GM21423 (cell line): ENCODE data around the gene USP48.
"Not testable (repeated sequence)": the region's sequence is repeated elsewhere in the genome, so short reads cannot be mapped to it uniquely, and the experiment has no call there.

Source experiments
- ATAC-seq: cut with Tn5 transposase; IDR thresholded peaks from one replicate; pipeline ENCODE4 v1.9.1; 2021; ENCODE audit warnings: mild to moderate bottlenecking, moderate library complexity; ENCODE audit not compliant: unreplicated experiment

Gene USP48

DNA sequence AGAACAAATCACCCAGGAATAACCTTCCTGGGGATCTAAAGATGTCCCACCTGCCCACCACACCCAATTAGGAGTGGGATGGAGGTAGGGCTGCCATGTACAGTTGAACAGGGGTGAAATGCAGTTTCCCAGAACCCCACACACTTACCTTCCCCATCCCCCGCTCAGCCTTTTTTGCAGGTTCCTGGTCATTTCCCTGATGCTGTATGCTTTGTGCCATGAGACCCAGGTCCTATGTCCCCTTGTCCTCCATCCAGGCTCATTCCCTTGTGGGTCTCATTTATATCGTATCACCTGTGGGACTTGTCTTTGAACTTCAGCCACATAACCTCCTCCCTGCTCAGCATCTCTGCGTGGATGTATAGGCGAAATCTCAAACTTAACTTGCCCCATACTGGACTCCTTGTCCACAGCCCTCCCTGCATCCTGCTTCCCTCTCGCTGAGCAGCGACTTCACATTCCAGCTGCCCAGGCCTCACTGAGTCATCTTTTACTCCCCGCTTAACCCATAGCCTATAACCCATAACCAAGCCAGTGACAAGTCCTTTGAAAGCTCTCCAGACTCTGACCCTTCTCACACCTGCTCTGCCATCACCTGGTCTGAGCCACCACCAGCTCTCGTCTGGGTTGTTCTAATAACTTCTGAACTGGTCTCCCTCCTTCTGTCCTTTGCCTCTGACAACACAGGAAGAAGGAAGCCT lies 33.8 kb upstream of the USP48 start:
- ATAC-seq: no peak

DNA sequence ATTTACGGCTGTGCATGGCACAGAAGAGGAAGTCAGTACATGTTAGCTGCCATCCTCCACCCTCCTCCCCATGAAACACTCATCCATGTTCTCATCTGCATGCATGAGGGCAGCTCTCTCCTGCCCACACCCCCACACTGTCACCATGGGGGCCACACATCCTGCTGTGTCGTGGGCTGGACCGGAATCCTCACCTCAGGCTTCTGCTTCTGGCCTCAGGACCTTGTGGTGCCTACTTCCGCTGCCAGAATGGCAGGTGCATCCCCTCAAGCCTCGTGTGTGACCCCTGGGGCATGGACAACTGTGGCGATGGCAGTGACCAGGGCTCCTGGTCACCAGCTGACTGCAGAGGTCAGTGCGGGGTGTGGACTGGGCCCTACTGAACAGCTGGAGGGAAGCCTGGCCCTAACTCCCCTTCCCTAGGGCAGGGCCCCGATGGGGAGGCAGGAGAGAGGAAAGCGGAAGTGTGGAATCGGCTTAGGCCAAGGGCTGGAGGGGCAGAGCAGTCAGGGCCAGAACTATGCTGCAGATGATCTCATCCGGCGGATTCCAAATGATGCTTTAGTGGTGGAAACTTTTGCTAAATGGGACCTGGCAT lies 32.9 kb upstream of the USP48 start:
- ATAC-seq: no peak

DNA sequence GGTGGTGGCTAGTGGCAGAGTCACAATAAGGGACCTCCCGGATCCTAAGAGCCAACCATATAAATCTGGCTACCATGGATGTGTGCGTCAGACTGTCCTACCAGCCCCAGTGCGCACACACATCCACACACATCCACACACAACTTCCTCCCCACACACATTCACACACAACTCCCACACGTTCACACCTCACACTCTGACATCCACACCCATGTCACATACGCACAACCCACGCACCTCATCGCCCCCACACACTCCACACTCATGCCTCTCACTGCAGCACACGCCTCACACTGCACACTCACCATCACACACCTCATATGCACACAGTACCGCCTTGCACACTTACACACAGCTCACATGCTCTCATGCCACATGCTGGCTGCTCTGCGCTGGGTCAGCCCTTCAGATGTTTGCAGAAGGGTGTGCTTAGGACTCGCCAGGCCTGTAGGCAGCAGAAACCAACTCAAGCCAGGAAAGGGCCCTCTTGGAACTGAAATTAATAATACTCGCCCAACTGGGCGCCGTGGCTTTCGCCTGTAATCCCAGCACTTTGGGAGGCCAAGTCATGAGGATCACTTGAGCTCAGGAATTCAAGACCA lies 32.1 kb upstream of the USP48 start:
- no peak for ATAC-seq

DNA sequence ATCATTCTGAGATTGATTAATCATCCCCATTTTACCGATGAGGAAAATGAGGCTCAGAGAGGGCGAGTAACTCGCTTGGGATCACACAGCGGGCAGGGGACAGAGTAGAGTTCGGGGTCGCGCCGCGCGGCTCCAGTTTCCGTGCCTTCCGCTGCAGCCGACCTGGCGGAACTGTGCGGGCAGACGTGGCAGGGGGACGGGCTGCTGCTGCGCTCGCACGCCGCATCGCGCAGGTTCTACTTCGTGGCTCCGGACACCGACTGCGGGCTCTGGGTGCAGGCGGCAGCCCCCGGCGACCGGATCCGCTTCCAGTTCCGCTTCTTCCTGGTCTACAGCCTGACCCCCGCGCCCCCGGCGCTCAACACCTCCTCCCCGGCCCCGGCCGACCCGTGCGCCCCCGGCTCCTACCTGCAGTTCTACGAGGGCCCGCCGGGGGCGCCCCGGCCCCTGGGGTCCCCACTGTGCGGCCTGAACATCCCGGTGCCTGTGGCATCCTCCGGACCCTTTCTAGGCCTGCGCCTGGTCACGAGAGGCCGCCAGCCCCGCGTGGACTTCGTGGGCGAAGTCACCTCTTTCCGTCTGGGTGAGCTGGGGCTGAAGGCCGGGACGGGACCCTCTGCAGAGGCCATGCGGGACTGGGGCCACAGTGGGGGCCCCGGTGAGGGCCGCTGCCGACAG lies 31.4 kb upstream of the USP48 start:
- peak; percentile 59 for ATAC-seq

DNA sequence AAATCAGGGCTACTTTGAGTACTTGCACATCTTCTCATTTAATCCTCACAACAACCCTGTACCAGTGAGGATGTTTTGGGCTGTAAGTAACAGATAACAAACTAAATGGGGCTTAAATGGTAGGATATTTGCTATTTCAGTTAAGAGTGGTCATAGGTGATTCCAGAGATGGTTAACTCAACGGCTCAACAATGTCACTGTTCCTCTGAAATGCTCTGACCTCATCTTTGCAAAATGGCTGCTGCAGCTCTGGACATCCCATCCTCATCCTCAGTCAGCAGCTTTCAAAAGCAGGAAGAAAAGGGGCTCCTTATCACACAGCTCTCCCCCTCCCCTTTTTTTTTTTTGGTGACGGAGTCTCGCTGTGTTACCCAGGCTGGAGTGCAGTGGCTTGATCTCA lies 30.6 kb upstream of the USP48 start:
- ATAC-seq: no peak

DNA sequence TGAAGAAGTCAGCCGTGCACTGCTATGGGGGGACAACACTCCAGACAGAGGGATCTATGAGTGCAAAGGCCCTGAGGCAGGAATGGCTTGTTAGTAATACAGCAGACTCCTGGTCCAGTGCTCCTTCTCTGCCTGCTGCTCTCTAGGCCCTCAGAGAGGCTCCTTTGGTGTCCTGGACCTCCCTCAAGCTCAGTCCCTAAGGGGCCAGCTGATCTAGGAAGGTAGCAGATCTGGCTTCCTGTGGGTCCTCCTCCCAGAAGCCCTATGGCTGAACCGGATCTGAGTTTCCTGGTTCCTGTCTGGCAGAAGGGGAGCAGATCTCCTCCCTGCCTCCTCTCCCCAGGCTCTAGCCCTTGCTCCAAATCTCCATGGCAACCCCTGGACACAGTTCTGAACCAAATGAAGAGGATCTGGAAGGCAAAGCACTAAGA lies 28.9 kb upstream of the USP48 start, which contains the start of gene LDLRAD2:
Gene LDLRAD2, plus strand, starts transcription at position 391 of the 431 bp plus-strand sequence. CDS start 187 bp downstream, outside the sequence.
- ATAC-seq: no peak

DNA sequence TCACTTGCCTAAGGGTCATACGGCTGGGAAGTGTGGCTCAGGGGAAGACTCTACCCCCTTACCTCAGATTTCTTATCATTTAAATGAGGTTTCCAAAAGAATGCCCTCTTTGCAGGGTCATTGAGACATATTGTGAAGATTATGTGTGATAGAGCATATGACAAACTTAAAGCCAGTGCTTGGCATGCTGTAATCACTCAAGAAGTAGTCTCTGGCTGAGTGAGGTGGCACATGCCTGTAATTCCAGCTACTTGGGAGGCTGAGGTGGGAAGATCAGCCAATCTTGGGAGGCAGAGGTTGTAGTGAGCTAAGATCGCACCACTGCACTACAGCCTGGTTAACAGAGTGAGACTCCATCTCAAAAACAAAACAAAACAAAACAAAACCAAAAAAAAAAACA lies 21.6 kb upstream of the USP48 start:
- ATAC-seq: no peak

DNA sequence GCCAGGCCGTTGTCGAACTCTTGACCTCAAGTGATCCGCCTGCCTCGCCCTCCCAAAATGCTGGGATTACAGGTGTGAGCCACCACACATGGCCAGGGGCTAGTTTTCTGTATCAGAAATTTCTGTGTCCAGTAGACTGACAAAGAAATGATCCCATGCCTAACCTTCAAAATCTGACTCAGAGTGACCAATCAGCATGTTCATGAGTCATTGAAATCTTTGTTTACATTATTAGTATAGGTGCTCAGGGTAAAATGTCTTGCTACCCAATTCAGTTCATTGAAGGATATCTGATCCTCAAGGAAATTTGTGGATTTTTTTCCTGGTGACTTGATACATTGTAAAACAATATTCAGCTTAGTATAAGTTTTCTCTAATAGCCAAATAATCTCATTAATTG lies 18.2 kb upstream of the USP48 start:
- ATAC-seq: no peak

DNA sequence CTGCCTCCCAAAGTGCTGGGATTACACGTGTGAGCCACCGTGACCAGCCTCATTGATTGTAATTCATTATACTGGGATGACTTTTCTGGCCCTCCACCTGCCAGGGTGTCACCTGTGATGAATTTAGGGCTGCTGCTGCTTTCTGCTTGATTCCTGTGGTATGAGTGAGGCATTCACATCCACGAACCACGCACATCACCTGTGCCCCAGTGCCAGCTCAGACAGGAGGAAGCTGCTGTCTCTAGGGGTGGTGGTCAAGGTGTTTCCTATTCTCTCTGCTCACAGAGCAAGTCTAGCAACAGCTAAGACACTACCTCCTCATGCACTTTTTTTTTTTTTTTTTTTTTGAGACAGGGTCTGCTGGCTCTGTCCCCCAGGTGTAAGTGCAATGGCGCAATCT lies 16.8 kb upstream of the USP48 start:
- ATAC-seq: no peak

DNA sequence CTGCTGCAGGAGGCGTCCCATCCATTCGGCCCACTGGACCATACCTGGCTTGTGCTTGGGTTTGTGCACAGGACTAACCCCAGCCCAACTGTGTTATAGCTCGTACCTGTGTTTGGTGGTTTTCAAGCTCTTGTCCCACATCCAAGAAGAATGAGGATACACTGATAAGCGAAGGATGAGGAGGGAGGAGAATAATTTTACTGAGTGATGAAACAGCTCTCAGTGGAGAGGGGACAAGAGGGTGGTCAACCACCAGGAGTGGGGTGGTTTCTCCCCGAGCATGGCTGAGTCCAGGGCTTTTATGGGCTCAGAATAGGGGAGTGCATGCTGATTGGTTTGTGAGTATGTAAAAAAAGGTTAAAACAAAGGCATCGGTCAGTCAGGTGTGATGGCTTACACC lies 12.1 kb upstream of the USP48 start:
- ATAC-seq: no peak

DNA sequence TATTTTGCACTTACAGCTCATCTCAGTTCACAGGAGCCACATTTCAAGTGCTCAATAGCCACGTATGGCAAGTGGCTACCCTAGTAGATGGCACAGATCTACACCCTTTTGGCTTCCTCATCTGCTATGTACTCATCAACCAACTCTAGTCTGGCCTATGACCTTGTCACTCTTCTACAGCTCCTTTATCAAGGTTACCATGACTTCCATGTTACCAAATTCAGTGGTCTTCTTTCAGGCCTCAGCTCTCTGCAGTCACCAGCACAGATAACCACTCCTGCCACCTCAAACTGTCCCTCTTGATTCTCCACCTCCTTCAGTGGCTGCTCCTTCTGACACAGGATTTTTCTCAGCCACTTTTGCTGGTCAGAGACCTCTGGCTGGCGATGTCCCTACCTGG lies 11.7 kb upstream of the USP48 start:
- no peak for ATAC-seq

DNA sequence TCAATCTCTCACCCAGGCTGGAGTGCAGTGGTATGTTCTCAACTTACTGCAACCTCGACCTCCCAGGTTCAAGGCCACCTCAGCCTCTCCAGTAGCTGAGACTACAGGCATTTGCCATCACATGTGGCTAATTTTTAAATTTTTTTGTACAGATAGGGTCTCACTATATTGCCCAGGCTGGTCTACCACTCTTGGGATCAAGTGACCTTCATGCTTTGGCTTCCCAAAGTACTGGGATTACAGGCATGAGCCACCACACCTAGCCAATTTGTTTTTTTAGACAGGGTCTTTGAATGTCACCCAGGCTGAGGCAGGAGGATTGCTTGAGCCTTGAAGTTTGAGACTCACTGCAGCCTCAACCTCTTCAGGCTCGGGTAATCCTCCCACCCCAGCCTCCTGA lies 10.2 kb upstream of the USP48 start:
- no peak for ATAC-seq

DNA sequence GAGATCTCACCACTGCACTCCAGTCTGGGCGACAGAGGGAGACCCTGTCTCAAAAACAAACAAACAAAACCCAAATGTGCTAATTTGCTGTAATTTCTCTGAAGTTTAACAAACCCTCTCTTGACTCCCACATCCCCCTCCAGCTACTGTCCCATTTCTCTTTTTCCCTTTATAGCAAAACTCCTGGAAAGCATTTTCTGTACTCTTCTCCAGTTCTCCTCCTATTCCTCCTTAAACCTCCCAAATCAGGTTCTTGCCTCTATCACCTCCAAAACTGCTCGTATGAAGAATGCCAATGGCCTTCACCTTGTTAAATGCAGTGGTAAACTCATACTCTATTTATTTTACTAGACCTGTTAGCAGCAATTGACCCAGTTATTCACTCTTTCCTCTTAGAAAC lies 3.7 kb upstream of the USP48 start:
- ATAC-seq: no peak

DNA sequence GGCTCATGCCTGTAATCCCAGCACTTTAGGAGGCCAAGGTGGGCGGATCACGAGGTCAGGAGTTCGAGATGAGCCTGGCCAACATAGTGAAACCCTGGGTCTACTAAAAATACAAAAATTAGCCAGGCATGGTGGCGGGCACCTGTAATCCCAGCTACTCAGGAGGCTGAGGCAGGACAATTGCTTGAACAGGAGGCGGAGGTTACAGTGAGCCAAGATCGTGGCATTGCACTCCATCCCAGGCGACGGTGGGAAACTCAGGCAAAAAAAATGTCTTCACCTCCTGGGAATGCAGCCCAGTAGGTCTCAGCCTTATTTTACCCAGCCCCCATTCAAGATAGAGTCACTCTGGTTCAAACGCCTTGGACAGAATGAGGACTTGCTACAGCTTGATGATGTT lies 2.8 kb upstream of the USP48 start:
- not testable (repeated sequence) for ATAC-seq

DNA sequence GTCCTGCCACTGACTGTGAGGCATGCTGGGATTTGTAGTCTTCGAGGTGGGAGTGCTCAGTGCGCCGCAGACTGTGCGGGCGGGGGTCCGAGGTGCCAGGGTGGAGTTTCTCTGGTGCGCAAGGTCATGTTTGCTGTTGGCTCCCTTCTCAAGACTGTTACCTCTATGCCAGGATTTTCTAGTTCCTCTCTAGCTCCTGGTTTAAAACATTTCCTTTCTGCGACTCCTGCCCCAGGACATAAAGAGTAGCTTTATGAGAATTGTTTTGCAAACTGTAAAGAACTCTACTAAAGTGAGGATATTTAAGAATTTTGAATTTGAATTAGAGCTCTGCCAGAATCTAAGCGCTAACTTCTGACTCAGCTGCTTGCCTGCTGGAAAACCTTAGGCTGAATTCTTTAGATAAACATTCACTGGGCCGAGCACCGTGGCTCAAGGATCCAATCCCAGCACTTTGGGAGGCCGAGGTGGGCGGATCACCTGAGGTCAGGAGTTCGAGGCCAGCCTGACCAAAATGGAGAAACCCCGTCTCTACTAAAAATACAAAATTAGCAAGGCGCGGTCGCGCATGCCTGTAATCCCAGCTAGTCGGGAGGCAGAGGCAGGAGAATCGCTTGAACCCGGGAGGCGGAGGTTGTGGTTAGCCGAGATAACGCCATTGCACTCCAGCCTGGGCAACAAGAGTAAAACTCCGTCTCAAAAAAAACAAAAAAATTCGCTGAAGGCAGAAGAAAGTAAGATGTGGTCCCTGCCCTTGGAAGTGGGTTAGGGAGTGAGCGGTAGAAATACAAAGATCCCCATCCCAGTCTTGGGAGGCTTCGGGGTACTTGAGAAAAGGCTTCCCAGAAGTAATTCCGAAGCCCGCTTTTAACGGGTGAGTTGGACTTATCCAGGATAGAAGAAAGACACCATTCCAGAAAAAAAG lies 992 bp upstream of the USP48 start:
- ATAC-seq: no peak

DNA sequence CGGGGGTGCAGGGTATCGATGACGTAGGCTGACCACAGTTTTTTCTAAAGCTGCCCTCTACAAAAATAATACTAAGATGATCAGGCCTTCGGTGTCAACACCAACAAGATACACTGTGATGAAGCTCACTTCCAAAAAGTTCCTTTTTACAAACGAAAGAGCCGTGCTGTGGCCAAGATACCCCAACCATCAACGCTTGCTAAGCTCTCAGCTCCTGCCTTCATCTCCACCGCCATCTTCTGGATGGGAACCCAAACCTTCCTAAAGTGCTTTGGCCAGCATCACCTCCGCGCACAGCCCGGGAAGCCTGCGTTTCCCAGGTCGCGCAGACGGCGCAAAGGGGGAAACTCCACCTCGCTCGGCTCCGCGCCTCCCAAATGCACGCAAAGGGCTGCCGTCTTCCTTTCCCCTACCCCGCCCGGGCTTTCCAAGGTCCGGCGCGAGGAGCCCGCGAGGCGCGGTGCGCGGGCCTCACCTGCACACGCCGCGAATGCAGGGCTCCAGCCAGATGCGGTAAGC lies 541 bp downstream of the USP48 start:
- peak; percentile 23 for ATAC-seq

DNA sequence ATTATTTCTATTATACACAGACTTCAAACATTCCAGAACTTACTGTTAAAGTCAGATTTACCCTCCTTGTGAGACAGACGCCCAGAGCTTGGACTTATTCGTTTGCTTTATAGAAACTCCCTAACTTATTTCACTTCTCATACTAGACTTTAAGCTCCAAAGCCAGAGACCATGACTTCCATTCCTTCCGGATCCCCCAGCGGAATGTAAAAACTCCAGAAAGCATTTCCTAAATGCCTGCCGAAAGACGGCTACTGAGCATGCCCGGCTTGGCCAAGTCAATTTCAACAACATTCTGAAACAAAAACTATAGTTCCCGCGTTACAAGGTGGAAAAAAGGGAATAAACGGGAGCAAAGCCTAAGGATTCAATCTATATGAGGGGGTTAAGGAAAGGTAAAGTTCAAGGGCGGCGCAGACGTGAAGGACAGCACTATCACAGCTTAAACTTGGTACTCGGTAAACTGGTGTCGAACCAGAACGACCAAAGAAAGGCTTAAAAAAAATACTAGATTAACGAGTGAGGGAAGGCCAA lies 1.1 kb downstream of the USP48 start:
- no peak for ATAC-seq

DNA sequence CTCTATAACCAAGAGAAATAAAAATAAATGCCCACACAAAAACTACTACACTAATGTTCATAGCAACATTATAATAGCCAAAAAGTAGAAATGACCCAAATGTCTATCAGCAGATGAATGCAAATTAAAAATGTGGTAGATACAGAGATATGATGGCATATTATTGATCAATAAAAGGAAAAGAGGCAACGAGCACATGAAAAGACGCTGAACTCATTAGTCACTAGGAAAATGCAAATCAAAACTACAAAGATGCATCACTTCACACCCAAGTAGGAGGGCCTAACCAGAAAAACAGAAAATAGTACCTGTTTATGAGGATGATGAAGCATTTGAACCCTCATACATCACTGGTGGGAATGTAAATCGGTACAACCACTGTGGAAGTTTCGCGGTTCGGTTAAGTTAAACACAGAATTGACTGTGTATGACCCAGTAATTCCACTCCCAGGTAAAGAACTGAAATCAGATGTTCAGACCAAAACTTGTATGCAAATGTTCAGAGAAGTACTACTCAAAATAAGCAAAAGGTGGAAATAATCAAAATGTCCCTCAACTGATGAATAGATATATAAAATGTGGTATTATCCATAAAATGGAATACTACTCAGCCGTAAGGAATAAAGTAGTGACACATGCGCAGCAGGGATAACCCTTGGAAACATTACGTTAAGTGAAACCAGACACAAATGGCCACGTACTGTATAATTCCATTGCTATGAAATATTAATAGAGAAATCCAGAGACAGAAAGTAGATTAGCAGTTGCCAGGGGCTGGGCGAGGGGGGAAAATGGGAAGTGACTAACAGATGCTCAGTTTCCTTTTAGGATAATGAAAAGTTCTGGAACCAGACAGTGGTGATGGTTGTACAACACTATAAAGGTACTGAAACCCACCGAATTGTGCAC lies 3.1 kb downstream of the USP48 start:
- peak; percentile 29 for ATAC-seq

DNA sequence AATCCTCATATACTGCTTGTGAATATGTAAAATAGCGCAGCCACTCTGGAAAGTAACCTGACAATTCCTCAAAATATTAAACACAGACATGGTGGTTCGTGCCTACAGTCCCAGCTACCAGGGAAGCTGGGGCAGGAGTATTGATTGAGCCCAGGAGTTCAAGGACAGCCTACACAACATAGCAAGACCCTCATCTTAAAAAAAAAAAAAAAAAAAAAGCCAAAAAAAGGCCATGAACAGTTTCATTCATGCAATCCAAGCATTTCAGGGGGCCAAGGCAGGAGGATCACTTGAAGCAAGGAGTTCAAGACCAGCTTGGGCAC lies 4.6 kb downstream of the USP48 start:
- ATAC-seq: no peak
